ENCODE data around the gene DNPH1.

GRCh38 chr6:43219814-43220213, 9.5 kb downstream of the DNPH1 start:
- no peak for TF ChIP-seq CTCF (IDR thresholded peaks at IDR 0.05; ENCODE audit: poor library complexity)
- no peak for TF ChIP-seq EZH2 (IDR thresholded peaks at IDR 0.05; ENCODE audit: borderline replicate concordance)
